ENCODE data around the gene DUSP28. TPM values are rescaled to one million over a fixed set of nuclear protein-coding genes. Genes with fewer than 3 reads are reported as not detected.
A peak's percentile ranks its signal among the peaks of the same experiment; 100 is the strongest.
"Not testable (repeated sequence)": the region's sequence is repeated elsewhere in the genome, so short reads cannot be mapped to it uniquely, and the experiment has no call there.

The DUSP28 gene
- total RNA-seq, 3 donors from 2014 or later, result 3.5 to 5.3 (median 4.3) TPM

DNA sequence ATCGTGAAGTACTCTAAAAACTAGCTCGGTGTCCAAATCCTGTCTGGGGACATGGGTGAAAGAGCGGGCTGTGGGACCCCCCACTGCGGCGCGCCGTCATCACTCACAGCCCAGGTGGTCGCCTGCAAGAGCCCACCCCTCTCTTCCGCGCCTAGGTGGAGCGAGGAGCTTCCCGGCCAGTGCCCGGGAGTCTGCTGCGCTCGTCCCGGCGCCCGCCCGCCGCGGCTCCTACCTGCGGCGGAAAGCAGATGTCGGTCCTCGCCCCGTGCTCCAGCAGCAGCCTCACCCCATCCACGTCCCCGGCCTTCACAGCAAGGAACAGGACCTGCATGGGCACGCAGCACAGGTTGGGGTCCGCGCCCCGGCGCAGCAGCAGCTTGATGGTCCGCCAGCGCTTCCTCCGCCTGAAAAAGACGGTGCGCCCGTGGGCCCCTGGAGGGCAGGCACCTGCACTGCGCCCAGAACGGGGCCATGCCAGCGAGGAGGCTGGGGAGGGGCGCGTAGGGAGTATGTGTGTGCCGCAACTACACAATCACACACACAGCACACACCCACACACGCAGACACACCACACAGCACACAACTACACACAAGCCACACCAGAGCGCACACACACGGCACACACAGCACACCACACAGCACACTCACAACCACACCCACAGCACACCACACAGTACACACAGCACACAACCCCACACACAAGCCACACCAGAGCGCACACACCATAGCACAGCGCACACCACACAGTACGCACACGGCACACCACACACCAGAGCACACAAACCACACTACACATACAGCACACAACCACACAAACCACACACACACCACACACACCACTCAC, 39.8 kb upstream of the DUSP28 start:
- peak; percentile 12 for ATAC-seq

DNA sequence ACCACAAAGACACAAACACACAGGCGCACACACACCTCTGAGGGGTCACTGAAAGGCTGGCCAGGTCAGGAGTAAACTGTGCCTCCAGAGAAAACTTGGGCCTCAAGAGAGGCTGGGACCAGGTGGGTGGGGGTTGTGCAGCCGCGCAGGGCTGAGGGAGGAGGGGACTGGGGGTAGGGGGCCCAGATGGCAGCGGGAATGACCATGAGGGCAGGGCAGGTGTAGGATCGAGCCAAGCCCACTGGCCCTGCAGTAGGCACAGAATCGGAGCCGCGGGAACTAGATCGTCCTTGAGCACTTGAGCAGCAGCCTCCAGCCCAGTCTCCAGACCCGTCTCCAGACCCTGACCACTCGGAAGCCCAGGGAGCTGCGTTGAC, 39.2 kb upstream of the DUSP28 start:
- TF ChIP-seq, protein P1, sequence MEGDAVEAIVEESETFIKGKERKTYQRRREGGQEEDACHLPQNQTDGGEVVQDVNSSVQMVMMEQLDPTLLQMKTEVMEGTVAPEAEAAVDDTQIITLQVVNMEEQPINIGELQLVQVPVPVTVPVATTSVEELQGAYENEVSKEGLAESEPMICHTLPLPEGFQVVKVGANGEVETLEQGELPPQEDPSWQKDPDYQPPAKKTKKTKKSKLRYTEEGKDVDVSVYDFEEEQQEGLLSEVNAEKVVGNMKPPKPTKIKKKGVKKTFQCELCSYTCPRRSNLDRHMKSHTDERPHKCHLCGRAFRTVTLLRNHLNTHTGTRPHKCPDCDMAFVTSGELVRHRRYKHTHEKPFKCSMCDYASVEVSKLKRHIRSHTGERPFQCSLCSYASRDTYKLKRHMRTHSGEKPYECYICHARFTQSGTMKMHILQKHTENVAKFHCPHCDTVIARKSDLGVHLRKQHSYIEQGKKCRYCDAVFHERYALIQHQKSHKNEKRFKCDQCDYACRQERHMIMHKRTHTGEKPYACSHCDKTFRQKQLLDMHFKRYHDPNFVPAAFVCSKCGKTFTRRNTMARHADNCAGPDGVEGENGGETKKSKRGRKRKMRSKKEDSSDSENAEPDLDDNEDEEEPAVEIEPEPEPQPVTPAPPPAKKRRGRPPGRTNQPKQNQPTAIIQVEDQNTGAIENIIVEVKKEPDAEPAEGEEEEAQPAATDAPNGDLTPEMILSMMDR (IDR thresholded peaks at IDR 0.05), result no peak
- Histone ChIP-seq H3K9me3 (peaks cover 16% of the 10 kb centered on the region), H3K36me3 (ENCODE audit: low read depth) (no peaks in the 10 kb centered on the region), H3K4me1 (ENCODE audit: low read depth) (no peaks in the 10 kb centered on the region), H3K4me3 (no peak overlapping the region)
- intact Hi-C loops (cut with DNase I, micrococcal nuclease), result no loop called here
- ATAC-seq (no peak), DNase-seq (no peak)

More for the DNA sequence above, 39.8 kb upstream of the DUSP28 start:
- peaks cover 10% of the 10 kb centered on the region for H3K9me3 ChIP-seq
- no peak overlapping the region for H3K4me3 ChIP-seq
- no peaks in the 10 kb centered on the region for H3K4me1 ChIP-seq (ENCODE audit: low read depth)
- TF ChIP-seq, protein P1 (IDR thresholded peaks at IDR 0.05), result no peak
- intact Hi-C loops (cut with DNase I, micrococcal nuclease), result no loop called here
- H3K36me3 ChIP-seq (ENCODE audit: low read depth), result no peaks in the 10 kb centered on the region
- no peak for DNase-seq

DNA sequence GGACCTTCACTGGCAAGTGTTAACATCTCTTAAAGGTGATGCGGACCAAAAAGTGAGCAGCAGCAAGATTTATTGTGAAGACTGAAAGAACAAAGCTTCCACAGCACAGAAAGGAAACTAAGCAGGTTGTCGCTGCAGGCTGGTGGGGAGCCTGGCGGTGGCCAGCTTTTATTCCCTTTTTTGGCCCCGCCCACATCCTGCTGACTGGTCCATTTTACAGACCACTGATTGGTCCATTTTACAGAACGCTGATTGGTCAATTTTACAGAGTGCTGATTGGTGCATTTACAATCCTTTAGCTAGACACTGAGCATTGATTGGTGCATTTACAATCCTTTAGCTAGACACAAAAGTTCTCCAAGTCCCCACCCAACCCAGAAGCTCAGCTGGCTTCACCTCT, 38.3 kb upstream of the DUSP28 start:
- ATAC-seq; intact Hi-C loops (cut with DNase I, micrococcal nuclease): not testable (repeated sequence)

DNA sequence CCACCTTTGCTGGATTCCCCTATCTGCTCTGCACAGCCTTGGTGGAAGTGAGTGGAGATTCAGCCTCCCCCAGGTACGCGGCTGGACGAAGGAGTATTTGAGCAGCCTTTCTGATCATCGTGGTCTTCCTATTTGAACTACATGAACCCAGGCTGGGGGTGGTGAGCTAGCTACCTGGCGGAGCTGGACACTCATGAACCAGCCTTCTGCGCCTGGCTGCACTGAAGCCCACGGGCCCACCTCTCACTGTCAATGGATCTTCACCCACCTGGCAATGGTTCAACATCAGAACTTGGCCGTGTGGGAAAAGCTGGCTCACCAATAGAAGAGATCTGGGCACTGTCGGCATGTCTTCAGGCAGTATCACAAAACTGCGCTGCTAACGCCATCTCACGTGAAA, 37.8 kb upstream of the DUSP28 start:
- DNase-seq, result no peak
- TF ChIP-seq, protein P1 (IDR thresholded peaks at IDR 0.05), result no peak
- ATAC-seq, result no peak
- Histone ChIP-seq H3K9me3 (peaks cover 16% of the 10 kb centered on the region), H3K36me3 (ENCODE audit: low read depth) (no peaks in the 10 kb centered on the region), H3K4me1 (ENCODE audit: low read depth) (no peaks in the 10 kb centered on the region), H3K4me3 (no peak overlapping the region)
- intact Hi-C loops (cut with DNase I, micrococcal nuclease), result no loop called here

More for the DNA sequence above, 38.3 kb upstream of the DUSP28 start:
- H3K4me1 ChIP-seq (ENCODE audit: low read depth); H3K4me3 ChIP-seq; H3K36me3 ChIP-seq (ENCODE audit: low read depth); DNase-seq: not testable (repeated sequence)
- H3K9me3 ChIP-seq, result peaks cover 16% of the 10 kb centered on the region

DNA sequence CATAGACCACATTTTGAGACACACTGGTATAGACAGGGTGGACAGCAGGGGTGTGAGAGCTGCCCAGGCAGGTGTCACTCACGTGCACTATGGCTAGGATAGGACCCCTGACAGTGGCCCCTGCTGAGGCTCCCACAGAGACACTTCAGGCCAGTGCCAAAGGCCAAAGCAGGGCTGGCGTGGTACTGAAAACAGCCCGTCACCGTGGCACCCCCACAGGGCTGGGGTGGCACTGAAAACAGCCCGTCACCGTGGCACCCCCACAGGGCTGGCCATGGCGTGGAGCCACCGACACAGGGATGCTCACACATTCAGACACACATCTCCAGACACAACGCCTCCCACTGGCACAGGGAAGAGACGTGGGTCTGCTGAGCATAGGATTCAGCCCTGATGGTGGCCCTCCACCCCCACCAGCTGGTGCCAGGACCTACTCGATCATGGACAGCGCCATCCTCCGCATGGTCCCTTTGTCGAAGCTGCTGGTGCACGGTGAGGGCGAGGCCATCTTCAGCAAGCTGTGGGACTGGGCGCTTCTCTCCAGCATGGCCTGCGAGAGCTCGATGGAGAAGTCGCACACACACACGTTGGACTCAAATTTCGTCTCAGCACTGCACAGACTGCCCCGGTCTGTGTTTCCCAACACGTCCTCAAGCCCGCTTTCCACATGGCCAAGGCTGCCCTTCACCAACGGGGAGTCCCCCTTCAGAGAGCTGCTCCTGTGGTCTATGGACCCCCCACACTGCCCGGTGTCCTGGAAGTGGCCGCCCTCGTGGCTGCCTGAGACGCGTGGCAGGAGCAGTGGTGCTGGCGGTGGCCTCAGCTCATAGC, 36.5 kb upstream of the DUSP28 start:
- H3K4me1 ChIP-seq (ENCODE audit: low read depth), result no peaks in the 10 kb centered on the region
- TF ChIP-seq, protein P1 (IDR thresholded peaks at IDR 0.05), result no peak
- H3K9me3 ChIP-seq, result peaks cover 16% of the 10 kb centered on the region
- no peak overlapping the region for H3K4me3 ChIP-seq
- DNase-seq, result no peak
- no peak for ATAC-seq
- intact Hi-C loops (cut with DNase I, micrococcal nuclease), result no loop called here
- H3K36me3 ChIP-seq (ENCODE audit: low read depth), result no peaks in the 10 kb centered on the region

All from mucosa of descending colon (tissue), 3 donors.